GM12891 (cell line): ENCODE measurements around the gene KLF16.

ENCODE experiments used
- DNase-seq: peaks from one replicate; pipeline ENCODE4 v3.0.0; 2011; ENCODE audit warnings: low spot score; ENCODE audit not compliant: insufficient read length
- FAIRE-seq: peaks from 2 replicates; lab custom pipeline; 2011; peaks lifted over from hg19 to GRCh38; lab: Jason Lieb, UNC
- PAX5 ChIP-seq: IDR thresholded peaks from 2 replicates; pipeline ENCODE4 v1.6.1; 2011; ENCODE audit warnings: low read length, moderate library complexity, mild to moderate bottlenecking; ENCODE audit not compliant: insufficient read depth, severe bottlenecking
- POLR2A ChIP-seq: IDR thresholded peaks from 2 replicates; pipeline ENCODE4 v1.6.1; 2011; ENCODE audit warnings: low read depth, low read length, control low read depth
- POLR2AphosphoS5 ChIP-seq: IDR thresholded peaks from 2 replicates; pipeline ENCODE4 v1.6.1; 2011; ENCODE audit warnings: low read depth, low read length, control low read depth
- POU2F2 ChIP-seq: IDR thresholded peaks from 2 replicates; pipeline ENCODE4 v1.6.1; 2011; ENCODE audit warnings: low read depth, mild to moderate bottlenecking, control low read depth, low read length, moderate library complexity
- SPI1 ChIP-seq: IDR thresholded peaks from 2 replicates; pipeline ENCODE4 v1.6.1; 2011; ENCODE audit warnings: low read depth, low read length, control low read depth
- TAF1 ChIP-seq: IDR thresholded peaks from 2 replicates; pipeline ENCODE4 v1.6.1; 2011; ENCODE audit warnings: low read depth, low read length, control low read depth

Gene KLF16

GRCh38 chr19:1847684-1848398 lies 15.5 kb downstream of the KLF16 start:
- FAIRE-seq (peak; percentile 78), DNase-seq (no peak)
- no peak for TF ChIP-seq SPI1

DNA sequence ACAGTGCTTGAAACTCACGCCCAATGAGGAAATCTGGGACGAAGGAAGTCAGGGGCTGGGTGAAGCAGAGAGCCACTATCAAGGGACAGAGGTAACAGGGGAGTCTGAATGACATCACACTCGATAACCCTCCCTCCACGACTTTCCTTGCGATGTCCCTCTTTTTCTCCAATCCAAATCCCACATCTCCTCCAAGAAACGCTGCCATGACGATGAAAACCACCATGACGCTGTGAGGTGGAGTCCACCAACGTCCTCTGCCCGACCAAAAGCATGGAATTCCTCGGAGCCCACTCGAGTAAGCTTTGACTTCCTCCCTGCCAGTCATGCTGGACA lies 16.1 kb downstream of the KLF16 start:
- TF ChIP-seq TAF1 = no peak
- TF ChIP-seq POLR2A = no peak
- TF ChIP-seq PAX5 = no peak
- TF ChIP-seq POU2F2 = no peak
- no peak for TF ChIP-seq SPI1
- TF ChIP-seq POLR2AphosphoS5 = no peak
- DNase-seq = no peak
- peak; percentile 72 for FAIRE-seq

DNA sequence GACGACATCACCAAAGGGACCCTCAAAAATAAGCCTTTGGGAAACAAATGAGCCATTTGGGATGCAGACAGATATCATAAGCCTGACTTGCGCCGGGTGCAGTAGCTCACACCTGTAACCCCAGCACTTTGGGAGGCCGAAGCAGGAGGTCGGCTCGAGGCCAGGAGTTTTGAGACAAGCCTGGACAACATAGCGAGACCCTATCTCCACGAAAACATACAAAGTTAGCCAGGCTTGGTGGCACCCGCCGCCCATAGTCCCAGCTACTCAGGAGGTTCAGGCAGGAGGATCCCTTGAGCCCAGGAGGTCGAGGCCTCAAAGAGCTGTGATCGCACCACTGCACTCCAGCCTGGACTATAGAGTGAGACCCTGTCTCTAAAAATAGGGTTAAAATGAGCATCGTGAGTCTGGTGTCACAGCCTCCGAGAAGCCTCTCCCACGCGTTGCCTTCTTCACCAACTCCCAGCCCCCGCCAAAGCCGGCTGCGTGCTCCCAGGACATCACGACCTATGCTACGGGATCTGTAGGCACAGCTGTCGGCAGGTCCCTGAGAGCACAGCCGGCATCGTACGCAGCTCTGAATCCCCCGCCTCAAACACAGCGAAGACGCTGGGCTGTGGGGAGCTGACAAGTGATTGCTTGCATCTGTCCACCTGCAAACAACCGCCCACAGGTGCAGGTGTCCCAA lies 16.7 kb downstream of the KLF16 start:
- DNase-seq (no peak), FAIRE-seq (no peak)
- TF ChIP-seq PAX5 = no peak
- TF ChIP-seq POLR2AphosphoS5 = no peak
- TF ChIP-seq TAF1 = no peak
- TF ChIP-seq SPI1 = no peak

DNA sequence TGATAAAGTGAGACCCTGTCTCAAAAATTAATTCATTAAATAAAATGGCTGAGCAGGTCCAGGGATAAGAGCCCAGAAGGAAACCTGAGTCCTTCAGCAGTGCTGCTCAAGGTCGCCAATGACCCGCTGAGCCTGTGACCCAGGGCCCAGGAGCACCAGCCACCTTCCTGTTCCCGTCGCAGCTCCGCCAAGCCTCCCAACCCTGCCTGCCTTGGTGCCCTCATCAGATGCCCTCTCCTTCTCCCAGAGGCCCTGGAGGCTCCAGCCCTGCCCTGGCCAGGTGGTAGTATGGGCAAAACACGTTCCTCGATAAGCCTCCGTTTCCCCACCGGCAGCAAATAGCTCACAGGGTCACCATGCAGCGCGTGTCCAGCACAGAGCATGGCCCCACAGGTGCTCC lies 17.7 kb downstream of the KLF16 start:
- DNase-seq = no peak
- no peak for FAIRE-seq

DNA sequence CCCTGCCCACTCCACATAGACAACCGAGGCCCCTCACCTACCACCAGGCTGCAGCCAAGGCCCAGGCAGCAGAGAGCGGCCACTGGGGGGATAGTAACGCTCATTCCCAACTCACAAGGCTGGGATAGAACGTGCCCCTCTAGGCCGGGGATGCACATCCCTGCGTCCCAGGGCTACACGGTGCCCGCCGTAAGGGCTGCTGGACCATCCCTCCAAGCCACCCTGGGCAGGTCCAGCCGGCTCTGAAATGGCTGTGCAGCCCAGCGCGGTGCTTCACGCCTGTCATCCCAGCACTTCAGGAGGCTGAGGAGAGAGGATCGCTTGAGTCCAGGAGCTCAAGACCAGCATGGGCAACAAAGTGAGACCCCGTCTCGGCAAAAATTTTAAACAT lies 18.3 kb downstream of the KLF16 start:
- DNase-seq = no peak
- FAIRE-seq = no peak
- TF ChIP-seq TAF1 = no peak
- TF ChIP-seq SPI1 = no peak
- TF ChIP-seq POLR2A = no peak
- no peak for TF ChIP-seq PAX5
- TF ChIP-seq POLR2AphosphoS5 = no peak
- TF ChIP-seq POU2F2 = no peak

More for the DNA sequence above, 17.7 kb downstream of the KLF16 start:
- TF ChIP-seq SPI1 (no peak), POLR2A (no peak), POLR2AphosphoS5 (no peak), PAX5 (no peak), TAF1 (no peak), POU2F2 (no peak)

GRCh38 chr19:1844513-1845124 lies 18.8 kb downstream of the KLF16 start:
- no peak for TF ChIP-seq POLR2A
- TF ChIP-seq POLR2AphosphoS5 = no peak
- TF ChIP-seq TAF1 = no peak
- no peak for TF ChIP-seq SPI1
- no peak for TF ChIP-seq PAX5
- no peak for TF ChIP-seq POU2F2
- DNase-seq = no peak
- FAIRE-seq = no peak

DNA sequence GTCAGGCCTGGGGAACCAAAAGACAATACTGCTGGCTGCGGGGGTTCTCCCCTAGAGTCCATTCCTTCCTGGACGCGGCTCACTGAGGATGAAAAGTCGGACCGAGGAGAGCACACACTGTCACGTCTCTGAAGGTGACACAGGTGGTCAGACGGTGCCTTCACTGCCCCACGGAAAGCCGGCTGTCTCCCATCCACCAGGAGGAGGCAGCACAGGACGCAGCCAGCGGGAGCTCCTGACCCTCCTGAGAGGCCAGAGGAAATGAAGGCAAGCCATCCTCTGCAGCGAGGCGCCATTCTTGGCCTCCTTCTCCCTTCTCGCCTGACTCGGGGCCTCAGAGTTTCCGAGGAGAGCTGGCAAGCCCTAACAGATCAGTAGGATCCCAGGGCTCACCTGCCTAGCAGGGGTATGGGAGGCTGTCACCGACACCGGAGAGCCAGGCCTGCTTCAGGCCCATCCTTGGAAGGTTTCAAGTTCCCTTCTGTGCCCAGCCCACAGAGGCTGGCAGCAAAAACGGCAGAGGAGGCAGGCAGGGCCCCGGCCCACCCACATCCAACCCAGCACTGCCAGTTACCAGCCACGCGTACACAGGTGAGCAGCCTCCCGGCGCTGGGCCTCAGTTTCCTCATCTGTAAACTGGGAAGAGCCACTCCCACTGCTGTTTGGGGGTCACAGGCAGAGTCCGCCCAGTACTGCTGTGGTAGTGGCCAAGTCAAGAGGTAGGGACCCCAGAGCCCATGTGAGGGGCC lies 19.6 kb downstream of the KLF16 start:
- FAIRE-seq (no peak), DNase-seq (no peak)
- TF ChIP-seq TAF1 (no peak), PAX5 (no peak), POLR2A (no peak), POU2F2 (no peak), SPI1 (no peak), POLR2AphosphoS5 (no peak)

GRCh38 chr19:1843116-1843515 lies 20.3 kb downstream of the KLF16 start:
- no peak for TF ChIP-seq TAF1
- FAIRE-seq (no peak), DNase-seq (no peak)

GRCh38 chr19:1841209-1841924 lies 22.0 kb downstream of the KLF16 start:
- DNase-seq (no peak), FAIRE-seq (no peak)
- TF ChIP-seq POLR2A (no peak), POU2F2 (no peak), SPI1 (no peak), PAX5 (no peak), TAF1 (no peak), POLR2AphosphoS5 (no peak)
